HG02588 (cell line): ENCODE measurements around the gene BTBD2.
A peak's percentile ranks its signal among the peaks of the same experiment; 100 is the strongest.

Source experiments
- ATAC-seq: cut with Tn5 transposase; IDR thresholded peaks from one replicate; pipeline ENCODE4 v1.9.1; 2021; ENCODE audit warnings: mild to moderate bottlenecking, moderate library complexity; ENCODE audit not compliant: unreplicated experiment

BTBD2 gene

GRCh38 chr19:2050991-2051772 is 35.7 kb upstream of the BTBD2 start, which contains the start of gene MKNK2:
Gene MKNK2, minus strand, starts transcription at chr19:2051244. Its CDS starts 393 bp downstream, at chr19:2050851.
- peak; percentile 42 for ATAC-seq

GRCh38 chr19:2050349-2050990 is 35.0 kb upstream of the BTBD2 start:
- ATAC-seq: peak; percentile 4

GRCh38 chr19:2049741-2050348 is 34.3 kb upstream of the BTBD2 start:
- ATAC-seq: peak; percentile 2

- ATAC-seq: no peak
These were observed 33.6 kb upstream of the BTBD2 start for GRCh38 chr19:2048959-2049740.

GRCh38 chr19:2048104-2048958 is 32.8 kb upstream of the BTBD2 start:
- no peak for ATAC-seq

- ATAC-seq: no peak
These were observed 32.1 kb upstream of the BTBD2 start for GRCh38 chr19:2047449-2048103.

GRCh38 chr19:2047076-2047448 is 31.5 kb upstream of the BTBD2 start:
- ATAC-seq: no peak

- no peak for ATAC-seq
These were observed 30.8 kb upstream of the BTBD2 start for GRCh38 chr19:2046046-2046907.

- no peak for ATAC-seq
These were observed 30.1 kb upstream of the BTBD2 start for GRCh38 chr19:2045501-2046045.

GRCh38 chr19:2044709-2045500 is 29.4 kb upstream of the BTBD2 start:
- ATAC-seq: no peak

GRCh38 chr19:2043961-2044708 is 28.6 kb upstream of the BTBD2 start:
- ATAC-seq: no peak

- no peak for ATAC-seq
These were observed 27.7 kb upstream of the BTBD2 start for GRCh38 chr19:2043251-2043641.

GRCh38 chr19:2042485-2043250 is 27.2 kb upstream of the BTBD2 start:
- ATAC-seq: no peak

GRCh38 chr19:2041683-2042484 is 26.4 kb upstream of the BTBD2 start:
- ATAC-seq: peak; percentile 57

GRCh38 chr19:2041433-2041682 is 25.8 kb upstream of the BTBD2 start:
- no peak for ATAC-seq
